Activated CD8-positive, alpha-beta memory T cell treated with anti-CD3 and anti-CD28 coated beads, Interleukin-2, amount 50 U/mL, for 48 hours (primary cell): ENCODE measurements around the gene KCNG2.

Experiments used
- DNase-seq: peaks from one replicate; pipeline ENCODE4 v3.0.0-alpha.2; 2020

Gene KCNG2

GRCh38 chr18:79800371-79801180 lies 2.8 kb downstream of the KCNG2 start:
- DNase-seq: no peak

GRCh38 chr18:79801217-79801616 lies 3.5 kb downstream of the KCNG2 start:
- no peak for DNase-seq

- no peak for DNase-seq
These were observed 3.9 kb downstream of the KCNG2 start for GRCh38 chr18:79801641-79802040.

GRCh38 chr18:79802298-79802697 lies 4.6 kb downstream of the KCNG2 start:
- DNase-seq: no peak

- DNase-seq: no peak
These were observed 5.9 kb downstream of the KCNG2 start for GRCh38 chr18:79803611-79804051.

- no peak for DNase-seq
These were observed 6.5 kb downstream of the KCNG2 start for GRCh38 chr18:79804130-79804787.

GRCh38 chr18:79805211-79805887 lies 7.6 kb downstream of the KCNG2 start:
- DNase-seq: no peak

GRCh38 chr18:79805926-79806487 lies 8.3 kb downstream of the KCNG2 start:
- no peak for DNase-seq

GRCh38 chr18:79806976-79807841 lies 9.5 kb downstream of the KCNG2 start:
- no peak for DNase-seq

GRCh38 chr18:79809482-79810192 lies 11.9 kb downstream of the KCNG2 start:
- DNase-seq: no peak

- no peak for DNase-seq
These were observed 14.3 kb downstream of the KCNG2 start for GRCh38 chr18:79812052-79812451.

GRCh38 chr18:79814373-79814772 lies 16.6 kb downstream of the KCNG2 start:
- DNase-seq: no peak

- no peak for DNase-seq
These were observed 17.9 kb downstream of the KCNG2 start for GRCh38 chr18:79815657-79816056.

GRCh38 chr18:79816092-79816491 lies 18.4 kb downstream of the KCNG2 start:
- DNase-seq: no peak

- DNase-seq: no peak
These were observed 19.4 kb downstream of the KCNG2 start for GRCh38 chr18:79816981-79817606.

- no peak for DNase-seq
These were observed 19.9 kb downstream of the KCNG2 start for GRCh38 chr18:79817607-79817998.

- DNase-seq: no peak
These were observed 20.3 kb downstream of the KCNG2 start for GRCh38 chr18:79818036-79818435.

- no peak for DNase-seq
These were observed 20.9 kb downstream of the KCNG2 start for GRCh38 chr18:79818631-79819030.

- no peak for DNase-seq
These were observed 21.6 kb downstream of the KCNG2 start for GRCh38 chr18:79819064-79819967.

- DNase-seq: no peak
These were observed 22.2 kb downstream of the KCNG2 start for GRCh38 chr18:79819968-79820351.
